ENCODE data around the gene PPP4R2.

Gene PPP4R2

DNA sequence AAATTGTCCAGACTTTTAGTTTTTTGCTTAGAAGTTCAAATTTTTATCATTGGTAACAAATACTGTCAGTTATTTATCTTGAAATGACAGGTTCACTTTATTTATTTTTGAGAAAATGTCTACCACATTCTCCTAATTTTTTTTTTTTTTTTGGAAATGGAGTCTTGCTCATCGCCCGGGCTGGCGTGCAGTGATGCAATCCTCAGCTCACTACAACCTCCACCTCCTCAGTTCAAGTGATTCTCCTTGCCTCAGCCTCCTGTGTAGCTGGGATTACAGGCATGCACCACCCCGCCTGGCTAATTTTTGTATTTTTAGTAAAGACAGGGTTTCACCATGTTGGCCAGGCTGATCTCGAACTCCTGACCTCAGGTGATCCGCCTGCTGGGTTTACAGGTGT is 48.8 kb downstream of the PPP4R2 start:
- TF ChIP-seq, protein P1, sequence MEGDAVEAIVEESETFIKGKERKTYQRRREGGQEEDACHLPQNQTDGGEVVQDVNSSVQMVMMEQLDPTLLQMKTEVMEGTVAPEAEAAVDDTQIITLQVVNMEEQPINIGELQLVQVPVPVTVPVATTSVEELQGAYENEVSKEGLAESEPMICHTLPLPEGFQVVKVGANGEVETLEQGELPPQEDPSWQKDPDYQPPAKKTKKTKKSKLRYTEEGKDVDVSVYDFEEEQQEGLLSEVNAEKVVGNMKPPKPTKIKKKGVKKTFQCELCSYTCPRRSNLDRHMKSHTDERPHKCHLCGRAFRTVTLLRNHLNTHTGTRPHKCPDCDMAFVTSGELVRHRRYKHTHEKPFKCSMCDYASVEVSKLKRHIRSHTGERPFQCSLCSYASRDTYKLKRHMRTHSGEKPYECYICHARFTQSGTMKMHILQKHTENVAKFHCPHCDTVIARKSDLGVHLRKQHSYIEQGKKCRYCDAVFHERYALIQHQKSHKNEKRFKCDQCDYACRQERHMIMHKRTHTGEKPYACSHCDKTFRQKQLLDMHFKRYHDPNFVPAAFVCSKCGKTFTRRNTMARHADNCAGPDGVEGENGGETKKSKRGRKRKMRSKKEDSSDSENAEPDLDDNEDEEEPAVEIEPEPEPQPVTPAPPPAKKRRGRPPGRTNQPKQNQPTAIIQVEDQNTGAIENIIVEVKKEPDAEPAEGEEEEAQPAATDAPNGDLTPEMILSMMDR (IDR thresholded peaks at IDR 0.05; ENCODE audit: low read depth, low read length): no peak
- H3K4me3 ChIP-seq (replicated peaks in 1 of 2; ENCODE audit: low read depth in 2 of 2, low read length in 2 of 2): no peak overlapping the region
- DNase-seq (ENCODE audit: low read depth in 2 of 2): peak; percentile 19 to 65

DNA sequence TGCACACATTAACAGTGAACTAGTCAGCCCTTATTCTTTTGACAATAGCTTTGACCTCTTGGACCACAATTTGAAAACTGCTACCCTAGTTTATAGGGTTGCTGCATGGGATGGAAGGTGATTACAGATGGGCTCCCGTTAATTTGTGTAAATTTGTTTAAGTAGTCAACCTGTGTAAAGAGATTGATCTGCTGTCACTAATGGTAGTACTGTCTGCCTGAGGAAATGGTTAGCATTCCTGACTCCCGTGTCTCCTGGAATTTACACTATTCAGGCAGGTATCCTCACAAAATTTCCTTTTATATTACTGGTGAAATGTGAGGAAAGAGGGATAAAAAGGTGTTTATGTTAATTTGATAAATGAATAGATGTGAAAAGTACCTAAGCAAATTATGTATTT is 49.6 kb downstream of the PPP4R2 start:
- H3K4me3 ChIP-seq (replicated peaks in 1 of 2; ENCODE audit: low read depth in 2 of 2, low read length in 2 of 2): no peak overlapping the region
- TF ChIP-seq, protein P1 (IDR thresholded peaks at IDR 0.05; ENCODE audit: low read depth, low read length): no peak
- no peak for DNase-seq (ENCODE audit: low read depth in 2 of 2)

DNA sequence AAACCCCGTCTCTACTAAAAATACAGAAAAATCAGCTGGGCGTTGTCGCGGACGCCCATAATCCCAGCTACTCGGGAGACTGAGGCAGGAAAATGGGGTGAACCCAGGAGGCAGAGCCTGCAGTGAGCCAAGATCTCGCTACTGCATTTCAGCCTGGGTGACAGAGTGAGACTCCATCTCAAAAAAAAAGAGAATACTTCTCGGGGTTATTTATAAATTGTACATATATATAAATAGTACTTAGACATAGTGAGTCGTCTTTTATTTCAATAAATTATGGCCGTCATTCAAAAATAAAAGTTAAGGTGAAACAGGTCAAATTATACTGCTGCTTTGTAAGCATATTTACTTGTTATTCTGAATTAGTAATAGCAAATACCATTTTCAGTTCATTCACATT is 52.7 kb downstream of the PPP4R2 start:
- H3K4me3 ChIP-seq (replicated peaks in 1 of 2; ENCODE audit: low read depth in 2 of 2, low read length in 2 of 2): no peak overlapping the region
- TF ChIP-seq, protein P1 (IDR thresholded peaks at IDR 0.05; ENCODE audit: low read depth, low read length): no peak
- no peak for DNase-seq (ENCODE audit: low read depth in 2 of 2)

DNA sequence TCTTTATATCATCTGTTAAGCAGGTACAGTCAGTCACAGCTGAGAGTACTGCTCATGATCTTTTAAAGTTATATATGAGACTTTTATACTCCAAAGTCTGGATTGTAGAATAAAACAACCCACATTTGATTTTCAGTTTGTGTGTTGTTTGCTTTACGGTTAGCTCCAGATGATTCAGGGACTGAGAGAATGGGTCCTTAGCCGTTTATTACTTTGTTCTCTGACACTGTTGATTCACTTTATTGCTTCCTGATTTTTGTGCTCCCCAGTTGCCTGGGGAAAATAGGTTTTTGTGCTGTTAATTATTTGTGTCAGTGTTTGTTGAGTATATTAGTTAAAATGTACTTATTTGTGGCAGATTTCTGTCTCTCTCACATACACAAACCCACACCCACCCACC is 56.2 kb downstream of the PPP4R2 start:
- TF ChIP-seq, protein P1 (IDR thresholded peaks at IDR 0.05; ENCODE audit: low read depth, low read length): no peak
- no peak overlapping the region for H3K4me3 ChIP-seq (replicated peaks in 1 of 2; ENCODE audit: low read depth in 2 of 2, low read length in 2 of 2)
- DNase-seq (ENCODE audit: low read depth in 2 of 2): peak in 1 of 2 donors; percentile 37

DNA sequence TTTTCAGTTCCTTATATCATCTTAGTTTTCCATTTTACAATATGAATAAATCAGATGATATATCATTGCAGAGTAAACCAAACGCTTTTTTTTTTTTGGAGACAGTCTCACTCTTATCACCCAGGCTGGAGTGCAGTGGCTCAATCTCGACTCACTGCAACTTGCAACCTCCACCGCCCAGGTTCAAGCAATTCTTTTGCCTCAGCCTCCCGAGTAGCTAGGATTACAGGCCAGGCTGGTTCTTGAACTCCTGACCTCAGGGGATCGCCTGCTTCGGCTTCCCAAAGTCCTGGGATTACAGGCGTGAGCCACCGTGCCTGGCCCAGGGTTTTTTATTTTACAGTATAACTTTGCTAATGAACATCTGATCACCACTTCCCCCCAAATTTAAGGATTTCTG is 59.0 kb downstream of the PPP4R2 start:
- H3K4me3 ChIP-seq (replicated peaks in 1 of 2; ENCODE audit: low read depth in 2 of 2, low read length in 2 of 2): no peak overlapping the region
- DNase-seq (ENCODE audit: low read depth in 2 of 2): no peak
- TF ChIP-seq, protein P1 (IDR thresholded peaks at IDR 0.05; ENCODE audit: low read depth, low read length): no peak

DNA sequence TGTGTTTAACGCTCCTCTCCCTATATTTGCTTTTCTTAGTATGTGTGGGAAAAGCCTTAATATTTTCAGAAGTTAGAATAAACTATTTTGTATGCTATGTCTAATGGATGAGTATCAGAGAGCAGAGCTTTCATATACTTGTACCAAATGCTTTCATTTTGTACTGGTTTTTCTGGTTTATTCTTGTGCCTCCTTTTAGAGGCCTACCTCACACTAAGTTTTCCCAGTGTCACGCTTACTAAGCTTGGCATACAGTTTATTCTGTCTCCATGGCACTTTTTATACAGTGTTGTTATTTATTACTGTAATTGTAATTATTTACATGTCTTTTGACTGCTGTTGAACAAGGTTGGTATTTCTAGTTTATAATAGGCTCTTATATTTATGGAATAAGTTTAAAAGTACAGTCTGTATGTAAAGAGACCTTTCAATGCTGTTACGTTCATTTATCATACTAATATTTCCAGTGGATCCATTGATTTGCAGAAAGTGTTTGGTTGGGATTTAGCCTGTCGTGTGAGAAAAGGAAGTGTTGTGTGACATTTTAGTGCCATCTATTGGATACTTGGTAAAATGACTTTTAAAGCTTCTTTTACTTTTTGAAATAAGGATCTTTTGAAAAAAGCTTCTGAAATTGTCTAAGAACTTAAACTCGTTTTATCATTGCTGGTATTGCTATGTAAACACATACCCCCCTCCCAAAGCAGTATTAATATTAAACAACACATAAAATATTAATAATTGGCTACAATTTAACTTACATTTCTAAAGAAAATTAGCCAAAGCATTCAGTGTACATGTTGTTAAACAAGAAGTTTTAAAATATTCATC is 59.6 kb downstream of the PPP4R2 start:
- DNase-seq (ENCODE audit: low read depth in 2 of 2): peak; percentile 76 to 80
- TF ChIP-seq, protein P1 (IDR thresholded peaks at IDR 0.05; ENCODE audit: low read depth, low read length): peak; percentile 32
- H3K4me3 ChIP-seq (replicated peaks in 1 of 2; ENCODE audit: low read depth in 2 of 2, low read length in 2 of 2): no peak overlapping the region

DNA sequence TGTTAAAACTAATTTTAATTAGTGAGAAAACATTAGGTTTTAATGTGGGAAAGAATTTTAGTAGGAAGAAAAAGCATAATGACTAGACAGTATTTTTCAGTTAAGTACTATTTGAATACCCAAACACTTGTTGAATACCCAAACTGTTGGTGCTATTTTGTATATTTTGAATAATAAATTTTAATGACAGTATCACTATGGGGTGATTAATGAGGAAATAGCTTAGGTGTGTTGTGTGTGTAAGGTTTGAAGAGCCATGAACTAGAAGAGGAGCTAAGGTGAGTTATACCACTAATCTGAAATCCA is 60.2 kb downstream of the PPP4R2 start:
- no peak overlapping the region for H3K4me3 ChIP-seq (replicated peaks in 1 of 2; ENCODE audit: low read depth in 2 of 2, low read length in 2 of 2)
- DNase-seq (ENCODE audit: low read depth in 2 of 2): no peak
- TF ChIP-seq, protein P1 (IDR thresholded peaks at IDR 0.05; ENCODE audit: low read depth, low read length): no peak
